WERI-Rb-1 (cell line): ENCODE measurements around the gene GNPDA1.

Source experiments
- DNase-seq: peaks from one replicate; pipeline ENCODE4 v3.0.0-alpha.2; 2020
- H3K27ac ChIP-seq: fragments of 250-450 bp; sonication (Bioruptor Pico); 2 replicates; pipeline ENCODE4 v1.5.1; 2020; ENCODE audit warnings: mild to moderate bottlenecking, moderate library complexity
- H3K27me3 ChIP-seq: fragments of 250-450 bp; sonication (Bioruptor Pico); 2 replicates; pipeline ENCODE4 v1.5.1; 2021; ENCODE audit warnings: mild to moderate bottlenecking, low read depth, moderate library complexity; ENCODE audit not compliant: insufficient read depth, severe bottlenecking
- H3K36me3 ChIP-seq: fragments of 250-450 bp; sonication (Bioruptor Pico); 2 replicates; pipeline ENCODE4 v1.5.1; 2020; ENCODE audit warnings: mild to moderate bottlenecking, moderate library complexity
- H3K4me3 ChIP-seq: 2 replicates; pipeline ENCODE4 v1.5.1; 2011; ENCODE audit warnings: low read depth, mild to moderate bottlenecking, control low read depth, low read length
- H3K9me3 ChIP-seq: fragments of 250-450 bp; sonication (Bioruptor Pico); 2 replicates; pipeline ENCODE4 v1.5.1; 2021; ENCODE audit warnings: mild to moderate bottlenecking, moderate library complexity; ENCODE audit not compliant: severe bottlenecking
- TF ChIP-seq, protein P1 (sequence below): IDR thresholded peaks from 2 replicates; pipeline ENCODE4 v1.5.1; 2011; ENCODE audit warnings: low read depth, mild to moderate bottlenecking, control low read depth, inconsistent platforms, low read length

The GNPDA1 gene

DNA sequence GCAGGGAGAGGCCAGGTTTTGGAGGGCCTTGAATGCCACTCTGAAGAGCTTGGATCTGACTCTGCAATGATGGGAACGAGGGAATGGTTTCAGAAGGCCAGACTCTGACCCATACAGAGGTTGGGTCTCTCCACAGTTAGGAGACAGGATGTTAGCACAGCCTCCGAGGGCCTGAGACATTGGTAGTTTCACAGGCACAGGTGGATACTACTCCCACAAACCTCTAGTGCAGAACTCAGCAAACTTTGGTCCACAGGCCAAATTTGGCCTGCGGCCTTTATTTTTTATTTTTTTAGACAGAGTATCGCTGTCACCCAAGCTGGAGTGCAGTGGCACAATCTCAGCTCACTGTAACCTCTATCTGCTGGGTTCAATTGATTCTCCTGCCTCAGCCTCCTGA, 2.9 kb downstream of the GNPDA1 start:
- TF ChIP-seq, protein P1, sequence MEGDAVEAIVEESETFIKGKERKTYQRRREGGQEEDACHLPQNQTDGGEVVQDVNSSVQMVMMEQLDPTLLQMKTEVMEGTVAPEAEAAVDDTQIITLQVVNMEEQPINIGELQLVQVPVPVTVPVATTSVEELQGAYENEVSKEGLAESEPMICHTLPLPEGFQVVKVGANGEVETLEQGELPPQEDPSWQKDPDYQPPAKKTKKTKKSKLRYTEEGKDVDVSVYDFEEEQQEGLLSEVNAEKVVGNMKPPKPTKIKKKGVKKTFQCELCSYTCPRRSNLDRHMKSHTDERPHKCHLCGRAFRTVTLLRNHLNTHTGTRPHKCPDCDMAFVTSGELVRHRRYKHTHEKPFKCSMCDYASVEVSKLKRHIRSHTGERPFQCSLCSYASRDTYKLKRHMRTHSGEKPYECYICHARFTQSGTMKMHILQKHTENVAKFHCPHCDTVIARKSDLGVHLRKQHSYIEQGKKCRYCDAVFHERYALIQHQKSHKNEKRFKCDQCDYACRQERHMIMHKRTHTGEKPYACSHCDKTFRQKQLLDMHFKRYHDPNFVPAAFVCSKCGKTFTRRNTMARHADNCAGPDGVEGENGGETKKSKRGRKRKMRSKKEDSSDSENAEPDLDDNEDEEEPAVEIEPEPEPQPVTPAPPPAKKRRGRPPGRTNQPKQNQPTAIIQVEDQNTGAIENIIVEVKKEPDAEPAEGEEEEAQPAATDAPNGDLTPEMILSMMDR = no peak
- no peak overlapping the region for H3K27ac ChIP-seq
- DNase-seq = no peak
- H3K27me3 ChIP-seq = no peaks in the 10 kb centered on the region
- H3K36me3 ChIP-seq = peaks cover 28% of the 10 kb centered on the region
- H3K4me3 ChIP-seq = no peak overlapping the region
- H3K9me3 ChIP-seq = no peaks in the 10 kb centered on the region

DNA sequence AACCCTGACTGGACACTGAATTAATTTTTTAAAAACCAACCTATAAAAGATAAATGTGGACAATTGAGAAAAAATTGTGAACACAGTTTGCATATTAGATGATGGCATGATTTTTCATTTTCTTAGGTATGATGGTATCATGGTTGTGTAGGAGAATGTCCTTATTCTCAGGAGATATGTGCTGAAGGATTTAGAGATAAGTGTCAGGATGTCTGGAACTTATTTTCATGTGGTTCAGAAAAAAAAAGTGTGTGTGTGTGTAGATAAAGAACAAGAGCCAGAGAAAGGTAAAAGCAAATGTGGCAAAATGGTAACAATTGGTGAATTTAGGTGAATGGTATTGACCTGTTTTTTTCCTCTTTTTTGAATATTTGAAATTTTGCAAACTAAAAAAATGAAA, 4.0 kb downstream of the GNPDA1 start:
- TF ChIP-seq, protein P1 = no peak
- H3K27me3 ChIP-seq = no peaks in the 10 kb centered on the region
- no peak for DNase-seq
- peaks cover 38% of the 10 kb centered on the region for H3K36me3 ChIP-seq
- no peaks in the 10 kb centered on the region for H3K9me3 ChIP-seq
- no peak overlapping the region for H3K27ac ChIP-seq
- H3K4me3 ChIP-seq = no peak overlapping the region

DNA sequence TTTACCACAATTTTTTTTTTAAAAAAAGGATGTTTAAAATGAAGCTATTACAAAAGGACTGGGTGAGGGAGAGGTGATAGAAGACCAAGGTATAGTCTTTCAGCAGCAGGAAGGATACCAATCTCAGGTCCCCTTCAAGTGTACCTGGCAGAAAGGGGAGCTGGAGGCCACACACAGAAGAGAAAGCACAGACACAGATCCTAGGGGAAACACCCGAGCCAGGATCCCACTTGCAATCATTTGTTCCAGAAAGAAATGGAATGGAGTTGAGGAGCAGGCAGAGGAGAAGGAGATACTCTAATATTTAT, 5.6 kb downstream of the GNPDA1 start:
- TF ChIP-seq, protein P1 = no peak
- Histone ChIP-seq H3K36me3 (peaks cover 52% of the 10 kb centered on the region), H3K27ac (no peak overlapping the region), H3K27me3 (no peaks in the 10 kb centered on the region), H3K4me3 (no peak overlapping the region), H3K9me3 (no peaks in the 10 kb centered on the region)
- DNase-seq = no peak

DNA sequence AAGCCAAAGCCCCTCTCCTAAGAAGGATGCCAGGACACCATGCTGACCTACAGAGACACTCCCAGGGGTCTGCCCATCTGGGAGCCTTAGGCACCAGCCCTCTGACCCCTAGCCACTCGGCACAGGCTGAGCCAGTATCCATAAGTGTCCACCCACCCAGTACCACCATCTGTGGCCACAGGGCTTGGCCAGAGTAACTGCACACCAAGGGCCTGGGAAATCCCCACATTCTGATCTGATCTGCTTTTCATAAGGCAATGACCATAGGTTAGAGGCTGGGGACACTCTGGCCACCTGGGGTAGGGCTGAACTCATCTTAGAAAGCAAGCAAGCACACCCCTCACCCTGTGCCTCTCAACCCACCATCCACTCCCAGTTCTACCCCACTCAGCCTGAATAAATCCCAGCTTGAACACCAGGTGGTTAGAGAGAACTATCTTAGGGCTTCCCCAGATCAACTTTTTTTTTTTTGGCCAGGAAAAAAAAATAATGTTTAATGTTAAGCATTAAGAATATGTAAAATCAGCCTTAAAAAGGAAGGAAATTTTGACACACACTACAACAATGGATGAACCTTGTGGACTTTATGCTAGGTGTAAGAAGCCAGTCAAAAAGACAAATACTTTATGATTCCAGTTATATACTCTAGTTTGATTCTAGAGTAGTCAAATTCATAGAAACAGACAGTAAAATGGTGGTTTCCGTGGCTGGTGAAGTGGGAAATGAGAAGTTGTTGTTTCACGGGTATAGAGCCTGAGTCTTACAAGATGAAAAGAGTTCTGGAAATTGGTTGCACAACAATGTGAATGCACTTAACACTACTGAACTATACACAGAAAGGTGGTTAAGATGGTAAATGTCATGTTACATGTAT, 6.2 kb downstream of the GNPDA1 start:
- Histone ChIP-seq H3K4me3 (no peak overlapping the region), H3K9me3 (no peaks in the 10 kb centered on the region), H3K27me3 (no peaks in the 10 kb centered on the region), H3K27ac (no peak overlapping the region), H3K36me3 (peaks cover 53% of the 10 kb centered on the region)
- TF ChIP-seq, protein P1 = no peak
- DNase-seq = no peak

DNA sequence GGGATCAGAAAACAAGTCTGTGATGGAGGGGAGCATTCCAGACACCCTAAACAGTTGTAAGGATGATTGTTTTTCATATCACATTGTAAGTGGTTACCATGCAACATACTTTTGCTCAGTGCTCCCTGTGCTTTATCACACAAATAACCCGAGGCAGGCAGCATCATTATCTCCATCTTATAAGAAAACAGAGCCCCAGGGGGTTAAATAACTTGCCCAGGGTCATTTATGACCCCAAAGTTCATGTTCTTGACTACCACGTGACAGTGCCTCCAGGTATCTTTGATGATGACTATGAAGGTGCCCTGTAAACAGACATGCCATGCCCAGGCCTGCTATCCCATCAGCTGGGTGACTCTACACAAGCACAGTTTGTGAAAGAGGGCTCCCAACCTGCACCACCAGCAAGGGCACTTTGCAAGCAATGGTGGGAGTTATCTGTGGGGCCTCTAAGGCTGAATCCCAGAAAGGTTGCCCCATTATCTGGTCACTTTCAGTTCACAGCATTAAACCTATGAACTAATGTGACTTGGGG, 9.5 kb downstream of the GNPDA1 start:
- peaks cover 66% of the 10 kb centered on the region for H3K36me3 ChIP-seq
- TF ChIP-seq, protein P1 = no peak
- H3K9me3 ChIP-seq = no peaks in the 10 kb centered on the region
- no peak overlapping the region for H3K4me3 ChIP-seq
- H3K27ac ChIP-seq = no peak overlapping the region
- no peaks in the 10 kb centered on the region for H3K27me3 ChIP-seq
- no peak for DNase-seq
